Hematopoietic multipotent progenitor cell treated with erythropoietin and hydrocortisone succinate and interleukin-3 and kit ligand, for 15 days (in vitro differentiated cells): ENCODE data around the gene UMAD1.

Source experiments
- DNase-seq: peaks from one replicate; pipeline ENCODE4 v3.0.0-alpha.2; 2015; ENCODE audit warnings: low spot score

Gene UMAD1

GRCh38 chr7:7766671-7767070, 126.1 kb downstream of the UMAD1 start:
- no peak for DNase-seq

- no peak for DNase-seq
These were observed 128.6 kb downstream of the UMAD1 start for GRCh38 chr7:7768977-7769709.

GRCh38 chr7:7769710-7770627, 129.4 kb downstream of the UMAD1 start:
- no peak for DNase-seq

GRCh38 chr7:7771452-7771851, 130.9 kb downstream of the UMAD1 start:
- DNase-seq: no peak

- DNase-seq: no peak
These were observed 131.9 kb downstream of the UMAD1 start for GRCh38 chr7:7772397-7772821.

- no peak for DNase-seq
These were observed 133.1 kb downstream of the UMAD1 start for GRCh38 chr7:7773334-7774309.

GRCh38 chr7:7779888-7780287, 139.3 kb downstream of the UMAD1 start:
- no peak for DNase-seq

- no peak for DNase-seq
These were observed 142.4 kb downstream of the UMAD1 start for GRCh38 chr7:7783001-7783400.

- DNase-seq: no peak
These were observed 144.9 kb downstream of the UMAD1 start for GRCh38 chr7:7785344-7785973.

- DNase-seq: no peak
These were observed 146.0 kb downstream of the UMAD1 start for GRCh38 chr7:7786595-7786994.

- no peak for DNase-seq
These were observed 149.0 kb downstream of the UMAD1 start for GRCh38 chr7:7789551-7789988.

- DNase-seq: no peak
These were observed 149.6 kb downstream of the UMAD1 start for GRCh38 chr7:7790041-7790741.

- no peak for DNase-seq
These were observed 151.0 kb downstream of the UMAD1 start for GRCh38 chr7:7791523-7791922.

GRCh38 chr7:7792056-7792455, 151.5 kb downstream of the UMAD1 start:
- DNase-seq: no peak

- no peak for DNase-seq
These were observed 152.7 kb downstream of the UMAD1 start for GRCh38 chr7:7793249-7793648.

GRCh38 chr7:7793921-7794320, 153.4 kb downstream of the UMAD1 start:
- DNase-seq: no peak

- no peak for DNase-seq
These were observed 154.7 kb downstream of the UMAD1 start for GRCh38 chr7:7795203-7795602.

- DNase-seq: no peak
These were observed 155.1 kb downstream of the UMAD1 start for GRCh38 chr7:7795630-7796121.

- no peak for DNase-seq
These were observed 158.0 kb downstream of the UMAD1 start for GRCh38 chr7:7798510-7798909.

GRCh38 chr7:7799138-7799537, 158.6 kb downstream of the UMAD1 start:
- DNase-seq: no peak

GRCh38 chr7:7802531-7802930, 162.0 kb downstream of the UMAD1 start:
- DNase-seq: no peak
